Stimulated activated CD4-positive, alpha-beta T cell treated with anti-CD3 and anti-CD28 coated beads, TNF-alpha, amount 100 ng/mL, for 48 hours (primary cell): Measurements from ENCODE around the gene SULT4A1.
"Not testable (repeated sequence)": the region's sequence is repeated elsewhere in the genome, so short reads cannot be mapped to it uniquely, and the experiment has no call there.

Experiments used
- DNase-seq, 3 donors: peaks; one replicate each; pipeline ENCODE4 v3.0.0-alpha.2; 2020; ENCODE audit warnings: low read depth in 3 of 3

Gene SULT4A1, protein sequence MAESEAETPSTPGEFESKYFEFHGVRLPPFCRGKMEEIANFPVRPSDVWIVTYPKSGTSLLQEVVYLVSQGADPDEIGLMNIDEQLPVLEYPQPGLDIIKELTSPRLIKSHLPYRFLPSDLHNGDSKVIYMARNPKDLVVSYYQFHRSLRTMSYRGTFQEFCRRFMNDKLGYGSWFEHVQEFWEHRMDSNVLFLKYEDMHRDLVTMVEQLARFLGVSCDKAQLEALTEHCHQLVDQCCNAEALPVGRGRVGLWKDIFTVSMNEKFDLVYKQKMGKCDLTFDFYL

DNA sequence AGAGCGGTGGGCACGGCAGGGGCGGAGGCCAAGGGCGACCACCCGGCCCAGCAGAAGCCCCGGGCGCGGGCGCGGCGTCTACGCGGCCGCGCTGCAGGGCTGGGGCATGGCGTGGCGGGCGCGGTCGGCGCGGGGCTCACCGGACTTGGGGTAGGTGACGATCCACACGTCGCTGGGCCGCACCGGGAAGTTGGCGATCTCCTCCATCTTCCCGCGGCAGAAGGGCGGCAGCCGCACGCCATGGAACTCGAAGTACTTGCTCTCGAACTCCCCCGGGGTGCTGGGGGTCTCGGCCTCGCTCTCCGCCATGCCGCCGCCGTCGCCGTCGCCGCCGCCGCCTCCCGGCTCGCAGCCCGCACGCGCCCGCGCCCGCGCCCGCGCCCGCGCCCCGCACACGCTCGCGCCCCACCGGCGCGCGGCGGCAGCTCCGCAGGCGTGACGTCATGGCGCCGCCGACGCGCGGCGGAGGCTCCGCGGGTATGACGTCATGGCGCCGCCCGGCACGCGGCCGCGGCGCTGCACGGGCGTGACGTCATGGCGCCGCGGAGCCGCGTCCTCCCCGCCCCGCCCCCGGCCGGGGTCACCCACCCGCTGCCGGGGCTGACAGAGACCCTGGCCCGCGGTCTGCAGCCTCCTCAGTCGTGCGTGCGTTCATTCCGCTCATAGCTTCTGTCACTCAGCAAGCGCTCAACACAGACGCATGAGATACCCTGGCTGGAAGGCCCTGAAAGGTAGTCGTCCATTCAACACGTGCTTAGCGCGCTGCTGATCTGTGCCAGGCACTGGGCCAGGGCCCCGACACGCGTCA, at the start of gene SULT4A1:
Gene SULT4A1, minus strand, starts transcription at position 440 of the 808 bp plus-strand sequence. Its CDS starts 131 bp downstream, at position 309.
- no peak for DNase-seq

GRCh38 chr22:43911351-43911750, 49.0 kb upstream of the SULT4A1 start:
- DNase-seq: no peak

DNA sequence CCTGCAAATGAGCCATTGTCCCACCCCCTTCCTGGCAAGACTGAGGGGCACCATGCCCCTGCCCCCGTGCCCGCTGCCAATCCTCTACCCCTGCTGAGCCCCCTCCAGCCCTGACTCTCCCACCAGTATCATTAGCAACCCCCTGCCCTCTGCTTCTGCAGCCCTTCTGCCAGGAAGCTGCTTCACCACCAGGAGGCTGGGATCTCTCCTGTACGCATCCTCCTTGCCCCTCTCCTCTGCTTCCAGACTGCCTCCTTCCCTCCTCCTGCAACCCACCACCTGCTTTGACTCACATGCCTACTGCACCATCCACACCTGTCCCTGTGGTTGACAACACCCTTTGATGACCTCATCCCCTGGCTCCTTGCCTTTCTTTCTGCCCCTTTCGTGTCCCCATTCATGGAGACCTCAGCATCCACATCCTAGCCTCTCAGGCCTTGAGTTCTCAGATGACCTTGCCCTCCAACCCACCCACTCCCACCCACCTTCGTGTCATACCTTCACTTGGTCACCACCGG, 47.9 kb upstream of the SULT4A1 start:
- no peak for DNase-seq

DNA sequence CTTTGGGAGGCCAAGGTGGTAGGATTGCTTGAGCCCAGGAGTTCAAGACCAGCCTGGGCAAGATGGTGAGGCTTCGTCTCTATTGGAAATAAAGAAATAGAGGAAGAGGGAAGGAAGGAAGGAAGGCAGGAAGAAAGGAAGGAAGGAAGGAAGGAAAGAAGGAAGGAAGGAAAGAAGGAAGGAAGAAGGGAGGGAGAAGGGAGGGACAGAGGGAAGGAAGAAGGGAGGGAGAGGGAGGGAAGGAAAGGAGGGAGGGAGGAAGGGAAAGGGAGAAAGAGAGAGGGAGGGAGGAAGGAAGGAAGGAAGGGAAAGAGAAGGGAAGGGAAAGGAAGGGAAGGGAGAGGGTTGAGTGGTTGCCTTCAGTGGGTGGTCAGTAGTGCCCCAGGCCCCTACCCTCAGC, 47.4 kb upstream of the SULT4A1 start:
- no peak for DNase-seq

- no peak for DNase-seq
Observed at GRCh38 chr22:43905681-43906080, 43.4 kb upstream of the SULT4A1 start.

DNA sequence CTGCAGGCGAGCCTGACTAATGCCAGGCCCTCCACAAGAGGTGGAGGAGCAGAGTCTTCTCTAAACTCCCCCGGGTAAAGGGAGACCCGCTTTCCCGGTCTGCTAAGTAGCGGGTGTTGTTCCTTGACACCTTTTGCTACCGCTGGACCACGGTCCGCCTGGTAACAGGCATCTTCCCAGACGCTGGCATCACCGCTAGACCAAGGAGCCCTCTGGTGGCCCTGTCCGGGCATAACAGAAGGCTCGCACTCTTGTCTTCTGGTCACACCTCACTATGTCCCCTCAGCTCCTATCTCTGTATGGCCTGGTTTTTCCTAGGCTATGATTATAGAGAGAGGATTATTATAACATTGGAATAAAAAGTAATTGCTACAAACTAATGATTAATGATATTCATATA, 42.1 kb upstream of the SULT4A1 start:
- peak in 1 of 3 donors; percentile 13 for DNase-seq

DNA sequence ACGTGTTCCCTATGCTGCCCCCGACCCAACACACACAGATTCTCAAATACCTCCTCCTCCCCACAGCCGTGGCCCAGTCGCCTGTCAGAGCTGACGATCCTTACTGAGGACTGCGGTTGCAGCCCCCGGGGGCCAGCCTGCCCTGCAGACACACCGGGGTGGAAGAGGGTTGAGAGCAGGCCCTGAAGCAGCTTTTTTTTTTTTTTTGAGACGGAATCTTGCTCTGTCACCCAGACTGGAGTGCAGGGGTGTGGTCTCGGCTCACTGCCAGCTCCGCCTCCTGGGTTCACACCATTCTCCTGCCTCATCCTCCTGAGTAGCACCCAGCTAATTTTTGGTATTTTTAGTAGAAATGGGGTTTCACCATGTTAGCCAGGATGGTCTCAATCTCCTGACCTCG, 40.7 kb upstream of the SULT4A1 start:
- DNase-seq: not testable (repeated sequence)

DNA sequence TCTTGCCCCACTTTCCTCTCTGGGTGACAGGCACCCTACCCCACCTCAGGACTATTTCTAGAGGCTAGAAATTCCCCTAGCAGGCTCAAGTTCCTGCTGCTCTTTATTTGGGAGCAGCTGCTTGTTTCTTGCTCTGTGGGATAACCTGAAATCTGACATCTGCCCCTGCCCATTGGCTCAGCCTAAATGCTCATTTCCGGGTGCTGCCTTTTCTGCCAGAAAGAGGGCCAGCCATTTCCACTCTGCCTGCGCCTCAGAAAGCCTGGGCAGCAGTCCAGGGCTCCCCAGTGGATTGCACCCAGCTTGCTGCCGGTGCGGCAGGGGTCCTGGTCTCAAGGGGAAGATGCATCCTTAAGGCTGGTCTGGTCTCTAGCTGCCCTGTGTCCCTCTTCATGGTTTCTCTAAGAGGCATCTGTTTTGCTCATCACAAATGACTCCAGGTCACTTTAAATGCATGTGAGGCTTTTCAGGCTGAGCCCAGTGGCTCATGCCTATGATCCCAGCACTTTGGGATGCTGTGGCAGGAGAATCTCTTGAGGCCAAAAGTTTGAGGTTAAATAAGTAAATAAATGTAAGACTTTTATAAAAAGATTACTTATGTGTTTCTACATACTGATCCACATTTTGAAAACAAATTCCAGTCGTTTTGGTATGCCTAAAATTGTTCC, 39.8 kb upstream of the SULT4A1 start:
- no peak for DNase-seq

DNA sequence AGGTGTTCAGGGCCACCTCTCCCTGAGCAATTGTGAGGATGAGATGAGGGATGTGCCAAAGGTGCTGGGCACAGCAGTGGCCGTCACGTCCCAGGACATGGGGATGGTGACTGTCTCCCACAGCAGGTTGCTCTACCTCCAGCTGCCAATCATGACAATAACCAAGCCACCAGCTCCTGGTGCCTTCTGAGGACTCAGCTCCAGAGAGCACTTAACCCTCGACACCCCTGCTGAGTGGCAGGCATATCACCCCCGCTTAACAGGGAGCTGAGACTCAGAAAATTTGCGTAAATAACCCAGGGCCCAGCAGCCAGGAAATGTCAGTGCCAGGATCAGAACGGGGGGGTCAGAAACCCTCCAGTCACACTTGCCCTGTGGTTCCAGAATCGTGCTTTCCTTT, 37.9 kb upstream of the SULT4A1 start:
- no peak for DNase-seq

DNA sequence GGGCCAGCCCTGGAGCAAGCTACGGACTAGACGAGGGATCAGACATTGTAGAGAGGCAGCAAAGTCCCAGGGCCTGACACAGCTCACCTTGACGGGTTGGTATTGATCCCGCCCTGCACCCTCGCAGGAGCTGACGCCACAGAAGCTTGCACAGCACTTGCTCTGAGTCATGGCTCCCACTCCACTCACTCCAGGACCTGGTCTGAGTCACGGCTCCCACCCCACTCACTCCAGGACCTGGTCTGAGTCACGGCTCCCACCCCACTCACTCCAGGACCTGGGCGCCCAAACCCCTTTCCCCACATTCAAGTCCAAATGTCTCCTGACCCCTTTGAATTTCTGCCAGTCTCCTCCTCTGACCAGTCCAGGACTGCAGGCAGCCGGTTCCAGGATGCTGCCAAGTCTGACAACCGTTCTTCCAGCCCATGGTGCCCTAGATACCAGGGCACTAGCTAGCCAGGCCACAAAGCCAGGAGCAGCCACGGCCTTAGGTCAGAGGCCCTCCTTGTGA, 35.5 kb upstream of the SULT4A1 start:
- peak in 1 of 3 donors; percentile 17 for DNase-seq

GRCh38 chr22:43895986-43896645, 33.8 kb upstream of the SULT4A1 start:
- DNase-seq: no peak

DNA sequence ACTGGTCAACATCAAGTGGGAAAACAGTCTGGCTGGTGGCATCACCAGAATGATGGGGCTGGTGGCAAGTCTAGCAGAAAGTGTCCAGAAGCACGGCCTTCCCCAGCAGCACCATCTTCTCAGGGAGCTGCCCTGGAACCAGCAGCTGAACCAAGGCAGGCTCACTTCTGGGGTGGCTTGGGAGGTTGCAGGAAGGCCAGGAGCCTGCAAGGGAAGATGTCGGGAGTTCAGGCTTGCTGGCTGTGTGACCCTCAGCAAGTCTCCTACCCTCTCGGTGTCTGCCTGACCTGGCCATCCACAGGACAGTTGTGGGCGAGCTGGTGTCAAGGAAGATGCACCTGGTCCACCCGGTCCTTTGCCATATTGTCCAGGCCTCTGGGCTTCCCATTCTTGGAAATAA, 31.8 kb upstream of the SULT4A1 start:
- no peak for DNase-seq

DNA sequence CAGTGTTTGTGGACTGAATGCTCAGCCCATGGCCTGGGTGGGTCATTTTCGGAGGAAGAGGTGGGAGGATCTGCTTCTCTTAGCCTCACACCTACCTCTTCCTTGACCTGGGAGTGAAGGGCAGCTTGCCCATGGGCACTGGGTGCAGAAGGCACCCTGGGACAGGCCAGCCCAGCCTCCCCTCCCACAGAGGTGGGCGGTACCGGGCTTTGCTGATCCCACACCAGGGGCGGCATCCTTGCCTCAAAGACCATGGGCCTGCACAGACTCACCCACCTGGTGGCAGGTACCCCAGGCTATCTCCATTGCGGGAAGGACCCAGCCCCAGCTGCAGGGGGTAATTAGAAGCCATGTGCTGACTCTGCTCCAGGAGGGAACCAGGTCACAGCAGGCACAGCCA, 31.0 kb upstream of the SULT4A1 start:
- no peak for DNase-seq

DNA sequence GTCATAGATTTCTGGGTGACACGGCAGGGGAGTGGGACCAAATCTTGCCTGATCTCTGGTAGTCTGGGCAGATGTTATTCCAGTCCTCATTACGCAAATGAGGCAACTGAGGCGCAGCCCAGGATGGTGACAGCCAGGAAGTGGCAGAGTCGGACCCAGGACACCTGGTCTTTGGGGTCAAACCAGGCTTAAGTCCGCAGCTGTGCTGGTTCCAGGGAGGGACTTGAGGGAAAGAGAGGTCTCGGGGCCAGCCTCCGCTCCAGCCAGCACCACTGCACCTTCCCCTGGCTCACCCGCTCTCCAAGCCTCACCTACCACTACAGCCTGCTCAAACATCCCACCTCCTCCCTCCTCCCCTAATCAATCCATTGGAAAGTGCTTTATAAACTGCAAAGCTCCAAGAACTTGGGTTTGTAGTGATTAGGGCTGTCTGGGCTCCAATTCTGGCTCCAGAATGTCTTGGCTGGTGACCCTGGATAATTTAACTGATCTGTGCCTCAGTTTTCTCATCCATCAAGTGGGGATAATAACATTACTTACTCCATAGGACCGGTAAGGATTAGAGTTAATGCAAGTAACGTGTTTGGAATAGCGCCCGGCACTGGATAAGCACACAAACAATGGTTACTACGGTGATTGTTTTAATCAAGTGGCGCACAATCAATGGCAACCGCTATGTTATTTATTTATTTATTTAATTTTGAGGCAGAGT, 30.0 kb upstream of the SULT4A1 start:
- DNase-seq: no peak

- peak in 2 of 3 donors; percentile 16 to 35 for DNase-seq
Observed at GRCh38 chr22:43891360-43892182, 29.3 kb upstream of the SULT4A1 start, which contains the start of gene PNPLA5. Gene PNPLA5 (minus strand): TSS chr22:43892013. CDS start chr22:43891880, 133 bp downstream.

- DNase-seq: no peak
Observed at GRCh38 chr22:43890901-43891331, 28.6 kb upstream of the SULT4A1 start.

GRCh38 chr22:43889860-43890253, 27.5 kb upstream of the SULT4A1 start:
- DNase-seq: no peak

GRCh38 chr22:43889201-43889859, 27.0 kb upstream of the SULT4A1 start:
- no peak for DNase-seq

DNA sequence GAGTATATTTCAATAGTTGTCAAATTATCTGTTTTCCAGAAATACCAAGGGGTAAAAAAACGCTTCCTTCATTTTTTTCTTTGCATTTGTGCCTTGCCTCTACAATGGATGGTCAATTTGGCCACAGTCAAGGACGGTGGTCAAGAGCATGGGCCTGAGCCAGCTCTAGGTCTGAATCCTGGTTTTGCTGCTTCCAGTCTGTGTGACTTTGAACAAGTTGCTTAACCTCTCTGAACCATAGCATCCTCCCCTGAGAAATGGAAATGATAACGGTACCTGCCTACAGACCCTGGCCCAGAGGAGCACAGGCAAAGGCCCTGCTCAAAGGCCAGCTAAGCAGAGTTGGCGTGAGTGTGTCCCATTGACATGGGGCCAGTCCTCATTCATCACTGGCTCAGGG, 26.4 kb upstream of the SULT4A1 start:
- no peak for DNase-seq
